HEK293T (cell line): ENCODE data around the gene ENDOU.

Experiments used
- ARNT ChIP-seq: fragments of 450-650 bp; IDR thresholded peaks from 2 replicates; pipeline ENCODE4 v1.6.1; 2017; ENCODE audit warnings: mild to moderate bottlenecking
- ELF4 ChIP-seq: fragments of 450-650 bp; IDR thresholded peaks from 2 replicates; pipeline ENCODE4 v1.6.1; 2017; ENCODE audit warnings: antibody characterized with exemption
- FOXA1 ChIP-seq: fragments of 450-650 bp; IDR thresholded peaks from 2 replicates; pipeline ENCODE4 v1.6.1; 2016; ENCODE audit warnings: mild to moderate bottlenecking
- HDGF ChIP-seq: fragments of 450-650 bp; IDR thresholded peaks from 2 replicates; pipeline ENCODE4 v1.6.1; 2017; ENCODE audit warnings: antibody characterized with exemption, borderline replicate concordance
- NFRKB ChIP-seq: fragments of 450-650 bp; IDR thresholded peaks from 2 replicates; pipeline ENCODE4 v1.6.1; 2016; ENCODE audit warnings: mild to moderate bottlenecking, moderate library complexity
- SUZ12 ChIP-seq: fragments of 450-650 bp; IDR thresholded peaks from 2 replicates; pipeline ENCODE4 v1.6.1; 2016; ENCODE audit warnings: mild to moderate bottlenecking
- ZNF384 ChIP-seq: fragments of 450-650 bp; IDR thresholded peaks from 2 replicates; pipeline ENCODE4 v1.6.1; 2016

- TF ChIP-seq NFRKB (no peak), ELF4 (no peak), SUZ12 (no peak), HDGF (no peak), FOXA1 (no peak), ARNT (no peak), ZNF384 (no peak)
Measured at GRCh38 chr12:47746073-47746472, 20.8 kb upstream of the ENDOU start.
